Neutrophil (primary cell): ENCODE measurements around the gene PNMA8A.

Experiments used
- H3K27ac ChIP-seq: fragments of 200-600 bp; sonication (generic); 2 replicates; pipeline ENCODE4 v1.5.1; 2016; ENCODE audit warnings: mild to moderate bottlenecking, moderate library complexity
- H3K27me3 ChIP-seq: fragments of 200-600 bp; sonication (generic); 2 replicates; pipeline ENCODE4 v1.6.0; 2016; ENCODE audit warnings: mild to moderate bottlenecking
- H3K36me3 ChIP-seq: fragments of 200-600 bp; sonication (generic); 2 replicates; pipeline ENCODE4 v1.5.1; 2017
- H3K4me1 ChIP-seq, 2 experiments: fragments of 200-600 bp in 1 of 2; sonication (generic) in 1 of 2; 1 replicate in 1 of 2; 2 replicates in 1 of 2; pipeline versions ENCODE4 v1.5.1 to v1.6.1; 2013 to 2016; ENCODE audit warnings: low read depth in 1 of 2, low read length in 1 of 2, mild to moderate bottlenecking in 1 of 2, moderate library complexity in 1 of 2; ENCODE audit not compliant: control insufficient read depth in 1 of 2, insufficient read depth in 1 of 2
- H3K4me3 ChIP-seq, 2 experiments: fragments of 200-600 bp in 1 of 2; sonication (generic) in 1 of 2; 1 replicate in 1 of 2; 2 replicates in 1 of 2; pipeline ENCODE4 v1.5.1; 2013 to 2016; ENCODE audit warnings: low read depth in 1 of 2, low read length in 1 of 2, mild to moderate bottlenecking in 1 of 2, moderate library complexity in 1 of 2
- H3K9me3 ChIP-seq: fragments of 200-600 bp; sonication (generic); 2 replicates; pipeline ENCODE4 v1.5.1; 2016
- CTCF ChIP-seq: fragments of 200-600 bp; sonication (generic); IDR thresholded peaks from 2 replicates; pipeline ENCODE4 v1.5.1; 2016; ENCODE audit warnings: antibody characterized with exemption

The PNMA8A gene

GRCh38 chr19:46487178-46487801 lies 15.9 kb upstream of the PNMA8A start:
- no peaks in the 10 kb centered on the region for H3K36me3 ChIP-seq
- H3K27me3 ChIP-seq: peaks cover 94% of the 10 kb centered on the region
- no peak for TF ChIP-seq CTCF
- H3K27ac ChIP-seq: no peak overlapping the region
- H3K9me3 ChIP-seq: no peaks in the 10 kb centered on the region
- H3K4me3 ChIP-seq: no peak overlapping the region
- H3K4me1 ChIP-seq: peaks cover 3 to 4% of the 10 kb centered on the region in 2 experiments

- no peak for TF ChIP-seq CTCF
- H3K27me3 ChIP-seq: peaks cover 94% of the 10 kb centered on the region
- peaks cover 3 to 4% of the 10 kb centered on the region in 2 experiments for H3K4me1 ChIP-seq
- H3K4me3 ChIP-seq: no peak overlapping the region
- H3K9me3 ChIP-seq: no peaks in the 10 kb centered on the region
- no peaks in the 10 kb centered on the region for H3K36me3 ChIP-seq
- no peak overlapping the region for H3K27ac ChIP-seq
Observed at GRCh38 chr19:46486358-46486757, 15.0 kb upstream of the PNMA8A start.

- H3K27me3 ChIP-seq: peaks cover 93% of the 10 kb centered on the region
- H3K9me3 ChIP-seq: no peaks in the 10 kb centered on the region
- no peak overlapping the region for H3K4me3 ChIP-seq
- TF ChIP-seq CTCF: no peak
- H3K36me3 ChIP-seq: no peaks in the 10 kb centered on the region
- H3K27ac ChIP-seq: no peak overlapping the region
- no peaks in the 10 kb centered on the region for H3K4me1 ChIP-seq
Observed at GRCh38 chr19:46484656-46485055, 13.3 kb upstream of the PNMA8A start.

- no peaks in the 10 kb centered on the region for H3K4me1 ChIP-seq
- H3K36me3 ChIP-seq: no peaks in the 10 kb centered on the region
- no peak for TF ChIP-seq CTCF
- no peaks in the 10 kb centered on the region for H3K9me3 ChIP-seq
- H3K4me3 ChIP-seq: no peak overlapping the region
- no peak overlapping the region for H3K27ac ChIP-seq
- peaks cover 82% of the 10 kb centered on the region for H3K27me3 ChIP-seq
Observed at GRCh38 chr19:46482631-46483030, 11.3 kb upstream of the PNMA8A start.

- no peak overlapping the region for H3K4me3 ChIP-seq
- no peaks in the 10 kb centered on the region for H3K9me3 ChIP-seq
- H3K36me3 ChIP-seq: no peaks in the 10 kb centered on the region
- H3K27me3 ChIP-seq: peaks cover 76% of the 10 kb centered on the region
- H3K27ac ChIP-seq: no peak overlapping the region
- no peak for TF ChIP-seq CTCF
- H3K4me1 ChIP-seq: no peaks in the 10 kb centered on the region
Observed at GRCh38 chr19:46481947-46482346, 10.6 kb upstream of the PNMA8A start.
